SW 1271 (cell line): ENCODE measurements around the gene MYZAP.

ENCODE experiments used
- DNase-seq, 2 experiments: peaks; one replicate each; lab custom pipeline; 2025; lab: John Stamatoyannopoulos, UW

MYZAP gene

GRCh38 chr15:57662091-57662744 lies 70.5 kb downstream of the MYZAP start:
- no peak for DNase-seq

DNA sequence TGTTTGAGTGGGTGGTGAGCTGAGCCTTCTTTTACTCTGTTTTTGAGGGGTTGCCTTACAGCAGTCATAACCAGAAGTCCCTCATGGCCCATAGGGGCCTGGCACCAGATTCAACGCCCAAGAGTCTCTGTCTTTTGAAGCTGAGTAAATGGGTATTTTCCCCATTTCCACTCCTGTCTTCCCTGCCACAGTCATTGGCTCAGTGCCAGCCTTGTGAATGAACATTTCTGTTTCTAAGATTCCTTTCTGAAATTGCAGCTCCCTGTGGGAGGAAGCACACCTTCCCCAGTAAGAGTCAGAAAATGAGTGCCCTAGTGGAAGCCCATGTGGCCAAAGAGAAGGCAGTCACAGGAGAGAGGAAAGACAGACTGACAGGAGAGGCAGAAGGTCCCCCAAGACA lies 71.1 kb downstream of the MYZAP start:
- DNase-seq: no peak

- DNase-seq: no peak
These were observed 71.6 kb downstream of the MYZAP start for GRCh38 chr15:57663262-57663661.

DNA sequence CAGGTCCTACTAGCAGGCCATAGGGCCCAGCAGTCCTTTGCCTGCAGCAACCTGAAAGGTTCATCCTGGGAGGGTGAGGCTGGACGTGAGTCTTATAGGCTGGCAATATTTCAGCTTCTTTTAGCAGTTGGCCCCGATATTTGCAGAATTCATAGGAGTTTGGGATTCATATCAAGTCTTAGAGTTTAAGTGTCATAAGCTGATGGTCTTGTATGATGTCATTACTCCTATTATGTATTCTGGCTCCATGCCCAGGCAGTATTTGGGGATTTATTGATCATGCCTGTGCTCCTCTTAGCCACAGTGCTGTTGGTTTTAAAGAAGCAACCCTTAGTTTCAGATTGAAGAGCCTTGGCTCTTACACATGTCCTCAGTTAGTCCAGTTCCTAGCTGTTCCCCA lies 73.5 kb downstream of the MYZAP start:
- DNase-seq: no peak

- no peak for DNase-seq
These were observed 74.2 kb downstream of the MYZAP start for GRCh38 chr15:57665939-57666338.

DNA sequence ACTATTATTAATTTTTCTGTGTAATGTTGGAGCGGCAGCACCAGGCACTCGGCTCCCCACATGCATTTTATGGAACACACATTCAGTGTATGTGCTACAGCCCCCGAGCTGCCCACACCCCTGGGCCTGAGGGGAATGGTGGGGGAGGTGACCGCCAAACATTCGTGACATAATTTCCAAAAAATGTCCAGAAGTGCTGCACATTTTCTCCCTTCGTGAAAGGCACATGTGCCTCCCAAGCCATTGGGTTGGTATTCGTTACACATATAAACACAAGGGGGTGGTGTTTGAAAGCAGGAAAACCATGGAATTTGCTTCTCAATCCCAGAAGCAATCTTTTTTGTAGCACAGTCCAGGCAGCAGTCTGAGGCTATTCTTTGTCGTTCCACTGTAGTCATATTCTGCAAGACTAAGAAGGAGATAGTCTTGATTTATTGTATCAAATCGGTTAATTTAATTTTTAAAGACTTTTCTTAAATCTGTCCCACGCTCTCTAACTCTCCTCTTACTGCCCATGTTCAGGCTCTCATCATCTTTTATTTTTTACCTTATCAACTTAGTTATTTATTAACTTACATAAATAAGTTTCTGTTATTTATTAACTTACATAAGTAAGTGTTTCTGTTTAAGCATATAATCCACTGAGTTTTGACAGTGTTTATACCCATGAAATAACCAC lies 75.6 kb downstream of the MYZAP start:
- peak in 1 of 2 experiments; percentile 5 for DNase-seq

DNA sequence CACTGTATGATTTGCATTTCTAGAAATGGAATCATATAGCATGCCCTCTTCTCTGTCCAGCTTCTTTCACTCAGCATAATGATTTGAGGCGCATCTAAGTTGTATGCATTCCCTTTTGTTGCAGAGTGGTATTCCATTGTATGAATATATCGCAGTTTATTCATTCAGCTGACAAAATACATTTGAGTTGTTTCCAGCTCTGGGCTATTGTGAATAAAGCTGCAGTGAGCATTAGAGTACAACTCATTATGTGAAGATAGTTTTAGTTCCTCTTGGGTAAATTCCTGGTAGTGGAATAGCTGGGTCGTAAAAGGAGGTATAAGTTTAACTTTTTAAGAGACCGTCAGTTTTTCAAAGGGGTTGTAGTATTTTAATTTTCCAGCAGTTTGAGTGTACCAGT lies 76.3 kb downstream of the MYZAP start:
- DNase-seq: no peak

DNA sequence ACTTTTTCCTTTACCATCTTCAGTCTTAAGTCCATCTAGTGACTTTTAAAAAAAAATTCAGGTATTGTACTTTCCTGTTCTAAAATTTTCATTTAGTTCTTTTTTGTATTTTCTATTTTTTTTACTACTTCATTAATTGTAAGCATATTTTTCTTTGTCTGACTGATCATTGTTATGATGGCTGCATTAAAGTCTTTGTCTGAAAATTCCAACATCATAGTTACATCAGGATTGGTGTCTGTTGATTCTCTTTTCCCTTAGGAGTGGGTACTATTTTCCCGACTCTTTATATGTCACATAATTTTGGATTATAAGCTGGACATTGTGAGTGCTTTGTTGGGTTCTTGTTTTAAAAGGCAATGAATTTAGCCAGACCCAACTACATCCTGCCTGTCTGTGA lies 79.9 kb downstream of the MYZAP start:
- DNase-seq: no peak

- DNase-seq: no peak
These were observed 83.9 kb downstream of the MYZAP start for GRCh38 chr15:57675481-57676181.

- no peak for DNase-seq
These were observed 84.9 kb downstream of the MYZAP start for GRCh38 chr15:57676585-57676984.

DNA sequence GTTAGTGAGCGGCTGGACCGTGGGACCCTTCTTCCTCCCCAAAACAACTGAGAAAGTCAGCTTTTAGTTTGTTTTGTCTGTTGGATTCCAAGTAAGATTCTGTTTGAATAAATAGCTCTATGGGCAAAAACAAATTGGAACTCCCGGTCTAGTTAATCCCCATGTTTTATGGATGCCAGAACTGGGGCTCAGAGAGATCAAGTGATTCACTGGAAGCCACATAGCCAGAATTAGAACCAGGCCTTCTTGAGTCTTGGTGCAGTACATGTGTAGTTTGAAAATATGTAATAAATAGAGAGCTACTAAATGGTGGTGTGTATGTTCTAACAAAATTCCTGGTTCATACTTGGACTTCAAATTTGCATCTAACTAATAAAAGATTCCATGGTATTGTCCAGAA lies 85.5 kb downstream of the MYZAP start:
- no peak for DNase-seq

GRCh38 chr15:57680021-57680420 lies 88.3 kb downstream of the MYZAP start:
- DNase-seq: no peak

GRCh38 chr15:57681011-57681410 lies 89.3 kb downstream of the MYZAP start:
- DNase-seq: no peak

DNA sequence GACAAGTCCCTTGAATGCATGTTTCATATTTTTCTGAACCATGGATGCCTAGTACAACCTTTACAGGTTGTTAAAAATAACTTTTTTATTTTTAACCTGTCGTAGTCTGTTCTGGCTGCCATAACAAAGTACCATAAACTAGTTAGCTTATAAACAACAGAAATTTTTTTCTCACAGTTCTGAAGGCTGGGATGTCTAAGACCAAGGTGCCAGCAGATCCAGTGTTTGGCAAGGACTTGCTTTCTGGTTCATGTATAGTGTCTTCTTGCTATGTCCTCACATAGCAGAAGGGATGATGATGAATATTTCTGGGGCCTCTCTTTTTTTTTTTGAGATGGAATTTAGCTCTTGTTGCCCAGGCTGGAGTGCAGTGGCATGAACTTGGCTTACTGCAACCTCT lies 91.8 kb downstream of the MYZAP start:
- no peak for DNase-seq

- no peak for DNase-seq
These were observed 92.9 kb downstream of the MYZAP start for GRCh38 chr15:57684491-57685151.

DNA sequence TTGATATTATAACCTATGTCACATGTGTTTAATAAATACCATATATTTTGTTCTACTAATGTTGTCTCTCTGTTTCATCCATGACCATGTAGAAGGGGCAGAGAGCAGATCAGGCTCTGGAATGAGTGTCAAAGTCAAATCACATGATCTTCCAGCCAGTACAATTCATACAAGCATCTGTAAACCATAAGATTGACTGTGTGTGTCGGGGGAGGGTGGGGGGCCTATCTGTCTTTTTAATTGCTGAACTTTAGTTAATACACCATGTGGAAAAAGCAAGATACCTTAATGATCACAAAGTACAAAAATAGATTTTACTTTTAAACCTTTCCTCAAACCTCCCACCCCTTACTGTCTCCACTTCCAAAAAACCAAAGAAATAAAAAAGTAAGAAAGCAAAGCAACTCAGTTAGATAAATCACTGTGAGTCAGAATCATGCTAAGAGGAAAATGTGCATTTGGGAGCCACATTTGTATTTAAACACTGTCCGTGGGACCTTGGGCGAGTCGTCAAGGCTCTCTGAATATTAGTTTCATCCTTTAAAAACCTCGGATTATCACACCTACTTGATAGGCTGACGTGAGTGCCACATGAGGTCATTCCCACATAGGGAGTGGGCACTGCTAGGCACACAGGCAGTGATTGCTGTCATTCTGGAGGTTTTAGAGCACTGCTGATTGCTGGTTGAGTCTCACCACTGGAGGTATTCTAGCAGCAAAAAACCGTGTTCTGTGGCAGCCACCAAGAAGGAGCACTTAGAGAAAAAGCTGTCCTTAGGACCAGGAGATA lies 93.8 kb downstream of the MYZAP start:
- DNase-seq: no peak

- no peak for DNase-seq
These were observed 95.0 kb downstream of the MYZAP start for GRCh38 chr15:57686657-57687056.

DNA sequence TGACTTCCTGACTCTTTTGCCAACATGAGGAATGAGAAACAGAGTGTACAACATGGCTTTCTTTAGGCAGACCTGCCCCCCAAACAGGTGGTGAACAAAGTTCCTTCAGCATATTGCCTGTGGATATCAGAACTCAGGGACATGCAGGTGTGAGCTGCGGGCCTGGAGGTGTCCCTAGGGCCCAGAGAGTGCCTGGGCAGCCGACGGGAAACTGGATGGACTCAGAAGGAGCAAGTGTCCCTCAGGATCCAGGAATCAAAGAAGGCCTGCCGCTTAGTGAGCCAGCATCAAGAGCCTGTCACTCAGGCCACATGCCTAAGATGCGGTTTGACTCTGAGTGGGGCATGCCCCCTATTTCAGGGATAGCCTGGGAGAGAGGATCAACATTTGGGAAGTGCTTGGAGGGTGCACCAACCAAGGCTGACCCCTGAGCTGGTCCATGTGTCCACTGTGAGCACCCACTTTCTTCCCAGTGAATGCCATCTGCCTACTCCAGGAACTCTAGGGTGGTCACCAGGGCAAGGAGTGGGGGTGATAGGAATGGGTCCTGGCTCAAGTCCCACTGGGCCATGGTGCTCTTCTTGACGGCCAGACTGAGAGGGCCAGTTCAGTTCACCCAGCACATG lies 98.8 kb downstream of the MYZAP start:
- DNase-seq: no peak

DNA sequence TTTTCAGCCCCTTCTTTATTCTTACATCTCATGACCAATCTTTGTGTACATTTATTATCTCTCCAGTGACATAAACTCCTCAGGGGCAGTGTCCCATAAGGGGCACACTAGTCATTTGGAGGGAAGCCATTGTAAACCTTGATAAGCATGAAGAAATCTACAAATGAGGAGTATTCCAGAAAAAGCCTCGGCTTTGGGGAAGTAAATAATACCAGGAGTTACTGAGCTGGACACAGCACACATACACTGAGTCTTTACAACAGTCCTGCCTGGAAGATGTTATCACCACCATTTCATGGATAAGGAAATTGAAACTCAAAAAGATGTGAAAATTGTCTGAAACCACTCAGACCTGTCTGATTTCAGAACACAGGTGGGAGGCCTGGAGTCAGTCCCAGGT lies 99.4 kb downstream of the MYZAP start:
- DNase-seq: no peak

DNA sequence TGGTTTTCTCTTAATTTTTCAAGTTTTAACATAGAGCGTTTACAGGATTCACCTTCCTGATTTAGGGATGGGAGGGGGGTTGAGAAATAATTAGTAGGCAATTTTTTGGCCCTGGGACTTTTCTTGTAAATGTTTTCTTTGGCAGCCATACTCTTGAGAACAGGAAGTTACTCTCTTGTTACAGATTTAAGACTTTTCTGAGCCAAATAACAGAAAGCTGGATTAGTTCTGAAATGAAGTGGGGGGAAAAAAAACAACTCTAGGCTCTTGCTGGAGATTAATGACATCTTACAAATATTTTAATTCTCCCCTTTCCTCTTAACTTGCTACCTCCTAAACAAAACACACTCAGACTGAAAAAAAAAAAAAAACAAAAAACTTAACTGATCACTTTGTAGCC lies 101.0 kb downstream of the MYZAP start:
- DNase-seq: no peak

DNA sequence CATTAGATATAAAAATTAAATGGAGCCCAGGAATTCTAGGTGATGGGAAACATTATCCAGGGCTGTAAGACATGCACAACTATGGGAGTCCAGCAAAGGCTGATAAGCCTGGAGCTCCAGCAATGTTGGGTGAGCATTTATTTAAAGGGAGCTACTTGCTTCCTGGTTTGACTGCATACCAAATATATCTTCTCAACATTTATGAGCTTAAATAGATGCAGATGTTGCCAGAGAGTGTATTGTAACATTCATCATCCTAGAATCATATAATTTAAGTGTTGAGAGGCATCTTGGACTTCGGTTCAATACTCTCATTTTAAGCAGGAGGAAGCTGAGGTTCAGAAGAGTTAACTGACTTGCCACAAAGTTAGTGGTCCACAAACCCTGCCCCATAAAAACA lies 102.6 kb downstream of the MYZAP start:
- no peak for DNase-seq

GRCh38 chr15:57696146-57696545 lies 104.4 kb downstream of the MYZAP start:
- DNase-seq: no peak
